AG04449 (cell line): ENCODE data around the gene INTS12.
A peak's percentile ranks its signal among the peaks of the same experiment; 100 is the strongest.
"Not testable (repeated sequence)": the region's sequence is repeated elsewhere in the genome, so short reads cannot be mapped to it uniquely, and the experiment has no call there.

Experiments
- CTCF ChIA-PET: fragments of 350-600 bp; formaldehyde crosslinking; extraction: SDS; loops from one replicate; lab custom pipeline; 2021; ENCODE audit warnings: antibody characterized with exemption; lab: Yijun Ruan, JAX
- POLR2A ChIA-PET: fragments of 400-600, 350-600 bp; formaldehyde crosslinking; extraction: SDS; loops from one replicate; lab custom pipeline; 2020; ENCODE audit warnings: antibody characterized with exemption, inconsistent platforms; lab: Yijun Ruan, JAX
- DNase-seq: peaks from one replicate; pipeline ENCODE4 v3.0.0-alpha.2; 2010; ENCODE audit warnings: low read depth, low spot score
- H3K4me3 ChIP-seq: 2 replicates; pipeline ENCODE4 v1.5.1; 2011; ENCODE audit warnings: low read depth, mild to moderate bottlenecking, control low read depth, low read length
- CTCF ChIP-seq: IDR thresholded peaks from one replicate; pipeline ENCODE4 v1.5.1; 2011; ENCODE audit warnings: mild to moderate bottlenecking, moderate library complexity, low read length, control low read depth, inconsistent platforms; ENCODE audit not compliant: insufficient read depth; ENCODE audit errors: missing control alignments

INTS12 gene

GRCh38 chr4:105708181-105709080 lies at the start of gene INTS12, which contains the start of gene GSTCD:
Gene INTS12, minus strand, starts transcription at chr4:105708689. Its CDS starts 8,684 bp downstream, at chr4:105700005.
Gene GSTCD, plus strand, starts transcription at chr4:105708784. Its CDS starts 8,830 bp downstream, at chr4:105717614.
- TF ChIP-seq CTCF: no peak
- peak within 1 kb of the TSS; percentile 92 for H3K4me3 ChIP-seq
- ChIA-PET POLR2A (no interaction called here), CTCF (interaction anchor here (0.7 to 1.3 kb wide), 3 partner anchors 9 to 493 kb away, joined by 3 to 5 read pairs (median 3); no protein-coding TSS in a partner anchor)
- peak; percentile 59 for DNase-seq

- no peak for DNase-seq
- POLR2A ChIA-PET: interaction anchor here (0.6 kb wide), 1 partner anchor 221 kb away, joined by 3 read pairs; no protein-coding TSS in a partner anchor
- H3K4me3 ChIP-seq: no peak overlapping the region
- CTCF ChIA-PET: interaction anchor here (1.0 to 1.2 kb wide), 2 partner anchors 40 kb away, joined by 3 read pairs; no protein-coding TSS in a partner anchor
- no peak for TF ChIP-seq CTCF
Observed at GRCh38 chr4:105755375-105755774, 46.9 kb upstream of the INTS12 start.

- no peak for DNase-seq
- ChIA-PET CTCF (no interaction called here), POLR2A (no interaction called here)
- no peak for TF ChIP-seq CTCF
- H3K4me3 ChIP-seq: no peak overlapping the region
Observed at GRCh38 chr4:105753361-105753760, 44.9 kb upstream of the INTS12 start.

GRCh38 chr4:105751718-105752299 lies 43.3 kb upstream of the INTS12 start:
- no peak for TF ChIP-seq CTCF
- no peak for DNase-seq
- no peak overlapping the region for H3K4me3 ChIP-seq
- ChIA-PET CTCF (no interaction called here), POLR2A (no interaction called here)

- no peak overlapping the region for H3K4me3 ChIP-seq
- no peak for DNase-seq
- ChIA-PET POLR2A (no interaction called here), CTCF (interaction anchor here (1.3 kb wide), 1 partner anchor 11 kb away, joined by 4 read pairs; no protein-coding TSS in a partner anchor)
- no peak for TF ChIP-seq CTCF
Observed at GRCh38 chr4:105748222-105748621, 39.7 kb upstream of the INTS12 start.

GRCh38 chr4:105741548-105741947 lies 33.1 kb upstream of the INTS12 start:
- no peak for DNase-seq
- ChIA-PET CTCF (no interaction called here), POLR2A (no interaction called here)
- no peak overlapping the region for H3K4me3 ChIP-seq
- no peak for TF ChIP-seq CTCF

GRCh38 chr4:105735217-105735616 lies 26.7 kb upstream of the INTS12 start:
- CTCF ChIA-PET, POLR2A ChIA-PET, H3K4me3 ChIP-seq, DNase-seq: not testable (repeated sequence)

- DNase-seq, H3K4me3 ChIP-seq, POLR2A ChIA-PET: not testable (repeated sequence)
- CTCF ChIA-PET: interaction anchor here (1.1 kb wide), 1 partner anchor 14 kb away, joined by 3 read pairs; no protein-coding TSS in a partner anchor
Observed at GRCh38 chr4:105729895-105730294, 21.4 kb upstream of the INTS12 start.
